ENCODE results near the gene COX8A.
"Not testable (repeated sequence)": the region's sequence is repeated elsewhere in the genome, so short reads cannot be mapped to it uniquely, and the experiment has no call there.

Gene COX8A, protein sequence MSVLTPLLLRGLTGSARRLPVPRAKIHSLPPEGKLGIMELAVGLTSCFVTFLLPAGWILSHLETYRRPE

DNA sequence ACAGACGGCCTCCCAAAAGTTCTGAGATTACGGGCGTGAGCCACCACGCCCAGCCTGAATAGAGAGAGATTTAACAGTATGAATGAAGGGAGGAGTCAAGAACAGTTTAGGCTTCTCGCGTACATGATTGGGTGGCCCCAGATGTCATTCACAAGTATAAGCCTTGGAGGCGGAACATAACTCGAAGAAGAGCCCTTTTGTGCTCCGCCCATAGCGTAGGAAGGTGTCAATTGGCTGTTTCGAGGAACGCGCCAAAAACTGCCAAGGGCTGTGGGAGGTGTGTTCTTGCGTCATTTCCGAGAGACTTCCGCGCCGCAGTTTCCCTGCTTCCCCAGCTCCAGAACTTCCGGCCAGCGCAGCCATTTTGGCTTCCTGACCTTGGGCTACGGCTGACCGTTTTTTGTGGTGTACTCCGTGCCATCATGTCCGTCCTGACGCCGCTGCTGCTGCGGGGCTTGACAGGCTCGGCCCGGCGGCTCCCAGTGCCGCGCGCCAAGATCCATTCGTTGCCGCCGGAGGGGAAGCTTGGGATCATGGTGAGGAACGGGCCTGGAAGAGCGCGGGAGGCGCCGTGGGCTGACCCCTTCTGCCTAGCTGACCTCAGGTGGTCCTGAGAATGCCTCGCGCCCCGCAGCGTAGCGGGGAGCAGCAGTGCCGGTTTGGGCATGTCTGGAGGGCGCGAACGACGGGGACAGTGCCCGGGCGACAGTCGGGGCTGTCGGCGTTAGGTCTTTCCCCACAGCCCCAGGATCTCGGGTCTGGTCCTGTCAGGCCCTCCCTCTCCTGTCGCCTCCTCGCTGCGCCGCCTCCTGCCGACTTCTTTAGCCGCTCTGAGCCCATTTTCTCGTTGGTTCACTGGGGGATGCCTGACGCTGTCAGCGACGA, at the start of gene COX8A:
Gene COX8A, plus strand, starts transcription at position 362 of the 885 bp plus-strand sequence. Its CDS starts 61 bp downstream, at position 423.
- peak; percentile 95 for DNase-seq

- DNase-seq = no peak
Observed at GRCh38 chr11:63929616-63930015, 44.8 kb upstream of the COX8A start.

DNA sequence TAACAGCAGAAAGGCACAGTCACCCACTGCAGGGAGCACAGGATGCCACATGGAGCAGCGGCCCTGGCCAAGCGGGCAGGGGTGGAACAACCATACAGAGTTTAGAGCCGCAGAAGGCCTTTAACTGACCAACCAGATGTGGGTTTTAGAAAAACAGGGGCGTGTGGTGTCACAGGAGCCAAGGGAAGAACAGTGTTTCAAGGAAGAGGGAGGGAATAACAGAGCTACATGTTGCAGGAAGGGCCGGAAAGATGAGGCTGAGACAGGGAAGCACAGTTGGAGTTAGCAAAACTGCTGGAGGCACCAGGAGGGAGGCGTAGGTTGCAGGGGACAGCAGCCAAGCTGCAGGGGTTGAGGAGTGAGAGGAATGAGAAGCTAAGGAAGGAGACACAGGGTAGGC, 43.4 kb upstream of the COX8A start:
- no peak for DNase-seq

DNA sequence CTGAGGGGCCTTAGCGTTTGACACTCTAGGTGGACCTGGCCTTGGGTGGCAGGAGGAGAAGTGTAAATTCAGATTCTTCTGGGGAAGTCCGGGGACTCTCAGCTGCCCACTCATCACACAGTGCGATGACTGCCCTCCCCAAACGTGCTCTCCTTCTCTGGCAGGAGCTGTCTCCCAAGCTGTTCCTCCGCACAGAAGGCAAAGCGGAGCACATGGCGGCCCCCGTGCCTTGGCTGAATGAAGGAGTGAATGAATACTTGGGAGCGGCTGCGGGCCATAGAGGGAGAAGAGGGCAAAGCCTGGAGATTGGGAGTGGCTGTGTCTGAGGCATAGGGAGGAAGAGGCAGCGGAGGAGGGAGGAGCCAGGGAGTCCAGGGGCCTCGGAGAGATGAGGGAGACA, 42.5 kb upstream of the COX8A start:
- no peak for DNase-seq

DNA sequence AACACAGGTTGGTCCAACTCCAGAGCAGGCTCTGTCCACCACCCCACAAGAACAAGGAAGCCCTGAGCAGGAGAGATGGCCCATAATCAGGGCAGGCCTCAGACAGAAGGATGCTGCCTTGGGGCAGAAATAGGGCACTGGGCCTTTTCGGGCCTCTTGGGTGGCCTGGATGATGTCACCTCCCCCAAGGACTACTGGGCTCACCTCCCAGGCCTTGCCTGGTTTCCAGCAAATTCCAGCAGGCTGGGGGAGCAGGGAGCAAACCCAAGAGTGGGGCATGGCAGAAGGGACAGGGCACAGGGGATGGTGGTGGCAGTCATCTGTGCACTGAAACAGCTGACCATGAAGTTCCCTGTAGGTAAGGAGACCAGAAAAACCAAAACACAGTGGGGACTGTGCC, 41.0 kb upstream of the COX8A start:
- no peak for DNase-seq

DNA sequence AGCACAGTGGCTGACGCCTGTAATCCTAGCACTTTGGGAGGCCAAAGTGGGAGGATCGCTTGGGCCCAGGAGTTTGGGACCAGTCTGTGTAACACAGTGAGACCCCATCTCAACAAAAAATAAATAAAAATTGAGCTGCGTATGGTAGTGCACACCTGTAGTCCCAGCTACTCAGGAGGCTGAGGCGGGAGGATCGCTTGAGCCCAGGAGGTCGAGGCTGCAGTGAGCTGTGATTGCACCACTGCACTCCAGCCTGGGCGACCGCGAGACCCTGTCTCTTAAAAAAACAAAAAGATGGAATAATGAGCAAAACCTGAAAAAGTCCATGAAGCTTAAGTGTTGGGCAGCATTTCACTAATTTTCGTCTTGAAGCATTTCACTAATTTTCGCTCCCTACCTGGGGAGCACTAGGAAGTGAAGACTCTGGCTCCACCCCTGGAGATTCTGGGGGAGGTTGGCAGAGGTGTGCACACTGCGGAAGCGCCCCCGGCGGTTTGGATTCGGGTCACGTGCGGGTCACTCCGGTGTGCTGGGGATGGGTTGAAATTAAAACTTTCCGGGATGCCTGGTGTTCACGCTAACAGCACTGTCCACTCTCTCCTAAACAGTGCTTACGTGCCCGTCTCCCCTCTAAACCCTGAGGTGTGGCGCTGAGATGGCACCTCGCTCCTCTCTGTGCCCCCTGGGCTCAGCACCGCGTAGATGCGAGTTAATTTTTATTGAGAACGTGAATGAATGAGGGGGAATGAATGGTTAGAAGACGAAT, 36.5 kb upstream of the COX8A start:
- peak; percentile 64 for DNase-seq

- DNase-seq = peak; percentile 95
Observed at GRCh38 chr11:63938479-63939396, 35.7 kb upstream of the COX8A start, which contains the start of gene NAA40. NAA40 (plus strand) TSS chr11:63939002; CDS start chr11:63939097, 95 bp downstream.

DNA sequence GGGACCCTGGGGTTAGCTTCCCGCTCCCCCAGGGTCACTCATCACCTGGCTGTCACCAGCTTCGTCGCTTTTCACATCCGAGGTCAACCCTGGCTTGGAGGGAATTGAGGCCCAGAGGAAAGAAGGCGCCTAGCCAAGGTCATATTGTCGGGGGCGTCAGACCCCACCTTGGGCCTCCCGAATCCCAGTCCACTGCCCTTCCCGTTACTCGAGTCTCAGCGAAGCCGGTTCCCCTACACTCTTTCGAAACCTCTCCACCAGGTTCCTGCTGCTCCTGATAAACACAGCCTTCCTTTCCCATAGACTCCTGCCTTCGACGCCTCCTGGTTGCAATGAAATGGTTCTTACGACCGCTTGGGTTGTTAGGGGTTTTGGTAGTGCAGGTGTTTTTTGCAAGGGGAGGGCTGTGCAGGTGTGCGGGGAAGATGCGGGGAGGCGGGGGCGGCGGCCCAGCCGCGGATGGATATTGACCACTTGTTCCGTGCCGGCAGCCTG, 35.0 kb upstream of the COX8A start:
- no peak for DNase-seq

- no peak for DNase-seq
Observed at GRCh38 chr11:63940786-63941185, 33.6 kb upstream of the COX8A start.

DNA sequence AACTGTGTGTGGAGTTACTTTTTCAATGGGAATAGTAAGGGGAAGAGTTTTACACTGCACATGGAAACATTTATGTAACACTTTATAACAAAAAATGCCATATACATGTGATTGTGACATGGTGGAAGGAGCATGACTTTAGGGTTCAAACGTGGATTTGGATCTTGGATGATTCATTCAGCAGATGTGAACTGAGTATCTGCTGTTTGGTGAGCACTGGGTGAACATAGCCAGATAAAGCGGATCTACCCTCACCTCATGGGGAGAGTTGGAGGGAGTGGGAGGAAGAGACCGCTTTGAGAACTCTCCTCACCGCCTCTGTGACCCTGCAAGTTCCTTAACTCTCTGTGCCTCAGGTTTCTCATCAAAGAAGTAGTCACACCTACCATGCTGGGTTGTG, 32.5 kb upstream of the COX8A start:
- no peak for DNase-seq

DNA sequence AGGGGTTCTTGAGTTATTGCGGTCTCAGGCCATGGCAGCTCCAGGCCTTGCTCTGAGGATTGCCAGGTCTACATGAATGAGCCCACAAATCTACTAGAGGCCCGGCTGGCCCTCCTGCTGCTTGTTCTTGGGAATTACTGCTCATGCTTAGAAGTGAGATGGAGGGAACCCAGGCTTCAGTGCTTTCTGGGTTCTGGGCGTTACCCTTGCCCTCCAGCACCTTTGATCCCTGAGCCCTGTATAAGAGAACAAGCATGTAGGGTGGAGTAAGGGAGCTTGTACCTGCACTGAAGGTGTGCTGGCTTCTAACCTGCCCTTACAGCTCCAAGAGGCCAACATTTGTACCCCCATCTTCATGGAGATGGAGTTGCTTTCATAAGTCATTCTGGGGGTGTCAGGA, 31.6 kb upstream of the COX8A start:
- DNase-seq = no peak

DNA sequence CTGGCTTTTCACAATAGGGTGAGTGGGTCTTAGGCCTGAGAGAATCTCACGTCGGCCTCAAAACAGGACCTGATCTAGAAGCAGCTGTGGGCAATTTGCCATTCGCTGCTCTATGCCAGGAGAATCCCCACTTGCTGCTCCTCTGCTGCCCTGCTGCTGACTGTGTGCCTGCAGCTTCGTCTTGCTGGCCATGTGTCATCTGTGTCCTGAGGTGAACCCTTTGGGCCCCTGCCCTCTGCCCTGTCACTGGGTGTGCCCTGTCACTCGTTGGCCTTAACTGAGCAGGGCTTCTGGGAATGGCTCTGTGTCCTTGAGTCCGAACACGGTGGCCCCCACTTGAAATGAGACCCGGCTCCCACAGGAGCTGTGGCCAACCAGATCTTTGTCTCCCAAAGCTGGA, 29.4 kb upstream of the COX8A start:
- no peak for DNase-seq

- DNase-seq = peak; percentile 54
Observed at GRCh38 chr11:63945477-63946163, 28.8 kb upstream of the COX8A start.

GRCh38 chr11:63951779-63952536, 22.5 kb upstream of the COX8A start:
- DNase-seq = peak; percentile 49

- DNase-seq = no peak
Observed at GRCh38 chr11:63952570-63952969, 21.9 kb upstream of the COX8A start.

DNA sequence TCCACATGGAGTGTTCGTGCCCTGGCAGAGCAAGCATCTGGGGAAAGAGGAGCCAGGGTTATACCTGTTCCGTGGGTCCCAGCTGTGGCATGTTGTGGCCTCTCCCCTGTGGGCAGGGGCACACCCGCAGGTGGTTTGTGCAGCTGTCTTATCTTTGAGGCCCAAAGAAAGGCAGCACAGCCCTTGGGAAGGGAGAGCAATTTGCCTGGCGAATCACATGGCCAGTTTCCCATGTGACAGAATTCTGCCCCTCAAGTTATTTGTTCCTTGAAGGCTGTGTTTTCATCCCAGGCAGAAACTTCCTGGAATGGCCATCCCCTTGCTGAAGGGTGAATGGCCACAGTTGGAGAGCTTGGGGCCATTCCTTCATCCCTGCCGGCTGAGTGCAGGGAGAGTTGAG, 16.4 kb upstream of the COX8A start:
- no peak for DNase-seq

DNA sequence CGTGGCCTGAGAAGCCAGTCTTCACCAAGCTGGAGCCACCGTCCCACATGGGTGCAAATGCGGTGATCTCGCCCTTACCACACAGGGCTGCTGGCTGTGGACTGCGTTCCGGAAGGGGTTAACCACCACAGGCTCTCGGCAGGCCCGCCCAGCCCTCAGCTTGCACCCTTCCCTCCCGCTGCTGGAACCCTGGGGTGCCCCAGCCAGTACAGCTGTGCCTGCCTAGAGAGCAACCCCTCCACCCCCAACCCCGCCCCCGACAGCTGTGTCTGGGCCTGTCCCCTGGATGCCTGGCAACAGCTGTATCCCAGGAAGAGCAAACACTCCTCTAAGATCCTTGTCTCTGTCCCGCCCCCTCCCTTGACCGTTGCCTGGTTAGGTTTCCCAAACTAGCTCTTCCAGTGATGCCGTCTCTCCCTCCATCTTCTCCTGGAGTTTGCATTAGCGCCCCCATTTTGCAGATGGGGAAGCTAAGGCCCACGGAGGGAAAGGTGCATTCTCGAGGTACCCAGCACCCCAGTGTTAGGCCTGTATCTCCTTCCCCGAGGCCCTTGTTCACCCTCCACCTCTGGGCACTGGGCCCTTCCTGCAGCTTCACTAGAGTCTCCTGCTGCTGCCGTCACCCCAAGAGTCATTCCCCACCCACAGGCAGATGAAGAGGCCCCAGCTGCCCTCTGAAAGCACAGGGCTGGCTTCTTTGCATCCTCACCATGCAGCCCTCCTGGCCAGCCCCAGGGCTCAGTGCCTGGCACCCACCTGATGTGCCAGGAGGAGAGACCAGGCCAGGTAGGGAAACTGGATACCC, 12.6 kb upstream of the COX8A start:
- no peak for DNase-seq

DNA sequence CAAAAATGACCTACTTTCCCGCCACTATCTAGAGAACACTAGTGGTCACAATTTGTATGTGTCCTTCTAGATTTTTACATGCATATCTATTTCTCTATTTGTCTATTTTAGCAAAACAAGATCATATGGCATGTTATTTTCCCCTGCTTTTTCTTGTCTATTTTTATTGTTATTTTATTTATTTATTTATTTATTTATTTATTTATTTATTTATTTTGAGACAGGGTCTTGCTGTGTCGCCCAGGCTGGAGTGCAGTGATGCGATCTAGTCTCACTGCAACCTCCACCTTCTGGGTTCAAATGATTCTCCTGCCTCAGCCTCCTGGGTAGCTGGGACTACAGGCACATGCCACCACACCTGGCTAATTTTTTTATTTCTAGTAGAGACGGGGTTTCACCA, 10.5 kb upstream of the COX8A start:
- not testable (repeated sequence) for DNase-seq

DNA sequence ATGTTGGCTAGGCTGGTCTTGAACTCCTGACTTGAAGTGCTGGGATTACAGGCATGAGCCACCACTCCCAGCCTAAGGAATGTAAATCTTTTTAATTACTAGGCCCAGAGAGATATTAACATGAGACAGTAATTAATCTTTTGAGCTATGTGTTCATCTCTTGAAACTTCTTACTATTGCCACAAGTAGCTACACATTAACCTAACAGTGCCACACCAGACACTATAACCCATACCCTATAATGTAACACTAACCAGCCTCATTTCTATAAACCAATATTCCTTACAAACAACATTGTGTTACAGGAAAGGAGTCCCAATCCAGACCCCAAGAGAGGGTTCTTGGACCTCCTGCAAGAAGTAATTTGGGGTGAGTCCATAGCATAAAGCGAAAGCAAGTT, 8.0 kb upstream of the COX8A start:
- no peak for DNase-seq

- DNase-seq = no peak
Observed at GRCh38 chr11:63969461-63969860, 5.0 kb upstream of the COX8A start.
